Body of pancreas (tissue), 4 donors: ENCODE data around the gene CHN2.

Experiments
- POLR2A ChIP-seq, 3 donors: fragments of 450-650 bp; IDR thresholded peaks; one replicate each; pipeline ENCODE4 v1.6.1; 2016; ENCODE audit warnings: antibody characterized with exemption in 3 of 3, mild to moderate bottlenecking in 2 of 3
- TF ChIP-seq, protein P1 (sequence below), 7 experiments: fragments of 450-650 bp in 4 of 7; fragments of 200-600 bp in 3 of 7; sonication (generic) in 3 of 7; IDR thresholded peaks; one replicate each; pipeline ENCODE4 v1.5.1; 2016 to 2019; ENCODE audit warnings: antibody characterized with exemption in 7 of 7

DNA sequence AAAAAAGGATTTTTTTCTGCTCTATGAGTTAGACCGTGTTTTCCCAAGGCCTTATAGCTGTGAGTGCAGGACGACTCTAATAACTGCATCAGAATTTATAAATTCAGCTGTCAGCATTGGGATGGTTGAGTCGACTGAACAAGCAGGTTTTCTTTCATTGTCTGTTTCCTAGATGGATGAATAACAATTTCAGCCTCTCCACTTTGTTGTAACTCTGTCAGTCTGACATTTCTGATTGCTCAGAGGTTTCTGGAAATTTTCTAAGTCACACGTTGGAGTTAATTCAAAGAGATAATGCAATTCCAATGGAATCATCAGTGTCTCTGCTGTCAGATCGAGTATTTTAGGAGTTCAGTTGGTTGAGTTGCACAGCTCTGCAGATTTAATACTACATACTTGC lies 159.2 kb downstream of the CHN2 start:
- TF ChIP-seq, protein P1, sequence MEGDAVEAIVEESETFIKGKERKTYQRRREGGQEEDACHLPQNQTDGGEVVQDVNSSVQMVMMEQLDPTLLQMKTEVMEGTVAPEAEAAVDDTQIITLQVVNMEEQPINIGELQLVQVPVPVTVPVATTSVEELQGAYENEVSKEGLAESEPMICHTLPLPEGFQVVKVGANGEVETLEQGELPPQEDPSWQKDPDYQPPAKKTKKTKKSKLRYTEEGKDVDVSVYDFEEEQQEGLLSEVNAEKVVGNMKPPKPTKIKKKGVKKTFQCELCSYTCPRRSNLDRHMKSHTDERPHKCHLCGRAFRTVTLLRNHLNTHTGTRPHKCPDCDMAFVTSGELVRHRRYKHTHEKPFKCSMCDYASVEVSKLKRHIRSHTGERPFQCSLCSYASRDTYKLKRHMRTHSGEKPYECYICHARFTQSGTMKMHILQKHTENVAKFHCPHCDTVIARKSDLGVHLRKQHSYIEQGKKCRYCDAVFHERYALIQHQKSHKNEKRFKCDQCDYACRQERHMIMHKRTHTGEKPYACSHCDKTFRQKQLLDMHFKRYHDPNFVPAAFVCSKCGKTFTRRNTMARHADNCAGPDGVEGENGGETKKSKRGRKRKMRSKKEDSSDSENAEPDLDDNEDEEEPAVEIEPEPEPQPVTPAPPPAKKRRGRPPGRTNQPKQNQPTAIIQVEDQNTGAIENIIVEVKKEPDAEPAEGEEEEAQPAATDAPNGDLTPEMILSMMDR (IDR thresholded peaks at IDR 0.05): no peak
- TF ChIP-seq POLR2A (IDR thresholded peaks at IDR 0.05): no peak
